Right cardiac atrium (tissue), 5 donors: ENCODE data around the gene SEC63. TPM values are rescaled to one million over a fixed set of nuclear protein-coding genes. Genes with fewer than 3 reads are reported as not detected.
"Not testable (repeated sequence)": the region's sequence is repeated elsewhere in the genome, so short reads cannot be mapped to it uniquely, and the experiment has no call there.

Source experiments
- ATAC-seq, 2 donors: fragments of 200-7000 bp; cut with Tn5 transposase; one replicate each; pipeline versions ENCODE4 v1.8.0 to v1.9.1; 2020; ENCODE audit warnings: moderate library complexity in 2 of 2, mild to moderate bottlenecking in 1 of 2
- DNase-seq, 3 donors: peaks; one replicate each; pipeline ENCODE4 v3.0.0-alpha.2; 2020
- H3K27ac ChIP-seq: one replicate; pipeline ENCODE4 v1.5.1; 2013; ENCODE audit warnings: mild to moderate bottlenecking, low read length, control low read depth, moderate library complexity
- H3K27me3 ChIP-seq: one replicate; pipeline ENCODE4 v1.6.1; 2013; ENCODE audit not compliant: control insufficient read depth, insufficient read depth
- H3K4me1 ChIP-seq: one replicate; pipeline ENCODE4 v1.6.1; 2013; ENCODE audit warnings: low read length; ENCODE audit not compliant: control insufficient read depth, insufficient read depth
- H3K4me3 ChIP-seq: one replicate; pipeline ENCODE4 v1.5.1; 2013; ENCODE audit warnings: low read length, control low read depth
- H3K9me3 ChIP-seq: one replicate; pipeline ENCODE4 v1.6.1; 2013; ENCODE audit warnings: low read length; ENCODE audit not compliant: control insufficient read depth
- WGBS: extraction: QIAGEN DNeasy Blood & Tissue Kit; methylation state at CpG from one replicate; pipeline ENCODE4 v1.1.7; 2013; 5-methylcytosine and 5-hydroxymethylcytosine counted together
- intact Hi-C, 4 donors: fragments of 100-400 bp; cut with DNase I; formaldehyde crosslinking; loops; one replicate each; pipeline versions ENCODE4 v1.11.0 to v1.14.0; 2022 to 2023
- polyA plus RNA-seq: library from polyadenylated mRNA; stranded (reverse); fragments of 200-250 nt; gene quantifications from one replicate; pipeline ENCODE4 v1.2.3, GENCODE V29; 2013
- total RNA-seq, 4 donors: library from RNA; stranded (reverse); fragmentation: NEBNext Ultra II Directional; extraction: Animal tissue kit (Norgen Biotek cat#: 25700); gene quantifications; one replicate each; pipeline ENCODE4 v1.2.1, GENCODE V29; 2021
- donor health status: healthy with polysubstance abuse.
- donor health status: DM: no; HTN: yes; CAD: no.
- donor health status: DM: no; HTN: no; CAD: no.
- donor health status: DM: no; HTN: yes; CAD: no; lungs with severe emphysema.
- donor health status: DM: yes; HTN: yes; CAD: no.

The SEC63 gene
- total and polyA plus RNA-seq, 5 donors, result 30.6 to 100 (median 78.3) TPM

- no peaks in the 10 kb centered on the region for H3K4me1 ChIP-seq
- WGBS, result 77% methylated on average over 4 of the region's 4 CpGs
- no peaks in the 10 kb centered on the region for H3K9me3 ChIP-seq
- no peak for DNase-seq
- no peaks in the 10 kb centered on the region for H3K27me3 ChIP-seq
- no peak overlapping the region for H3K4me3 ChIP-seq
- ATAC-seq, result no peak
- no peak overlapping the region for H3K27ac ChIP-seq
- intact Hi-C loops, result no loop called here
Measured at GRCh38 chr6:107871016-107871415, 87.0 kb downstream of the SEC63 start.

GRCh38 chr6:107870381-107870780, 87.6 kb downstream of the SEC63 start:
- ATAC-seq (no peak), DNase-seq (no peak)
- no peaks in the 10 kb centered on the region for H3K4me1 ChIP-seq
- H3K27ac ChIP-seq, result no peak overlapping the region
- H3K27me3 ChIP-seq, result no peaks in the 10 kb centered on the region
- intact Hi-C loops, result no loop called here
- no peaks in the 10 kb centered on the region for H3K9me3 ChIP-seq
- 45% methylated on average over 1 of the region's 1 CpG for WGBS
- no peak overlapping the region for H3K4me3 ChIP-seq

- no peaks in the 10 kb centered on the region for H3K27me3 ChIP-seq
- H3K9me3 ChIP-seq, result no peaks in the 10 kb centered on the region
- H3K4me3 ChIP-seq, result no peak overlapping the region
- WGBS, result 0% methylated on average over 1 of the region's 1 CpG
- DNase-seq, result no peak
- no peak overlapping the region for H3K27ac ChIP-seq
- no peak for ATAC-seq
- intact Hi-C loops, result no loop called here
- H3K4me1 ChIP-seq, result no peaks in the 10 kb centered on the region
Measured at GRCh38 chr6:107869871-107870270, 88.1 kb downstream of the SEC63 start.

- intact Hi-C loops, result no loop called here
- no peak for ATAC-seq
- H3K27me3 ChIP-seq, result no peaks in the 10 kb centered on the region
- H3K9me3 ChIP-seq, result no peaks in the 10 kb centered on the region
- H3K27ac ChIP-seq, result no peak overlapping the region
- no peak for DNase-seq
- no peak overlapping the region for H3K4me3 ChIP-seq
- no peaks in the 10 kb centered on the region for H3K4me1 ChIP-seq
- 57% methylated on average over 3 of the region's 3 CpGs for whole genome bisulfite sequencing
Measured at GRCh38 chr6:107868867-107869611, 89.0 kb downstream of the SEC63 start.

- ATAC-seq (peak in 1 of 2 donors; percentile 28), DNase-seq (no peak)
- 29% methylated on average over 4 of the region's 4 CpGs for WGBS
- intact Hi-C loops, result no loop called here
- Histone ChIP-seq H3K27me3 (no peaks in the 10 kb centered on the region), H3K9me3 (no peaks in the 10 kb centered on the region), H3K4me3 (no peak overlapping the region), H3K4me1 (no peaks in the 10 kb centered on the region), H3K27ac (no peak overlapping the region)
Measured at GRCh38 chr6:107867302-107867615, 90.7 kb downstream of the SEC63 start.

- DNase-seq, result no peak
- Histone ChIP-seq H3K4me3 (no peak overlapping the region), H3K9me3 (no peaks in the 10 kb centered on the region), H3K27me3 (no peaks in the 10 kb centered on the region), H3K4me1 (no peaks in the 10 kb centered on the region), H3K27ac (no peak overlapping the region)
- WGBS, result 52% methylated on average over 11 of the region's 11 CpGs
- intact Hi-C loops, result no loop called here
- no peak for ATAC-seq
Measured at GRCh38 chr6:107866606-107867301, 91.3 kb downstream of the SEC63 start.

- 70% methylated on average over 5 of the region's 5 CpGs for WGBS
- Histone ChIP-seq H3K9me3 (no peaks in the 10 kb centered on the region), H3K4me1 (no peaks in the 10 kb centered on the region), H3K27me3 (no peaks in the 10 kb centered on the region), H3K27ac (no peak overlapping the region), H3K4me3 (no peak overlapping the region)
- intact Hi-C loops, result no loop called here
- no peak for ATAC-seq
- no peak for DNase-seq
Measured at GRCh38 chr6:107864226-107865127, 93.5 kb downstream of the SEC63 start.

- intact Hi-C loops, result no loop called here
- Histone ChIP-seq H3K4me1 (no peaks in the 10 kb centered on the region), H3K9me3 (no peaks in the 10 kb centered on the region), H3K4me3 (no peak overlapping the region), H3K27me3 (no peaks in the 10 kb centered on the region), H3K27ac (no peak overlapping the region)
- ATAC-seq, result no peak
- no peak for DNase-seq
Measured at GRCh38 chr6:107862383-107862782, 95.6 kb downstream of the SEC63 start.

- ATAC-seq, H3K27ac ChIP-seq, H3K4me1 ChIP-seq, H3K4me3 ChIP-seq, DNase-seq, intact Hi-C loops, H3K27me3 ChIP-seq, H3K9me3 ChIP-seq: not testable (repeated sequence)
- WGBS, result 95% methylated on average over 4 of the region's 4 CpGs
Measured at GRCh38 chr6:107860963-107861362, 97.0 kb downstream of the SEC63 start.

GRCh38 chr6:107860144-107860543, 97.9 kb downstream of the SEC63 start:
- H3K4me3 ChIP-seq, H3K9me3 ChIP-seq, H3K27me3 ChIP-seq, ATAC-seq, DNase-seq, H3K27ac ChIP-seq, H3K4me1 ChIP-seq, intact Hi-C loops: not testable (repeated sequence)
- 77% methylated on average over 18 of the region's 18 CpGs for WGBS

- Histone ChIP-seq H3K27ac (no peak overlapping the region), H3K4me3 (no peak overlapping the region), H3K4me1 (no peaks in the 10 kb centered on the region), H3K9me3 (no peaks in the 10 kb centered on the region), H3K27me3 (no peaks in the 10 kb centered on the region)
- 91% methylated on average over 3 of the region's 3 CpGs for WGBS
- DNase-seq (no peak), ATAC-seq (no peak)
- intact Hi-C loops, result no loop called here
Measured at GRCh38 chr6:107853230-107853629, 104.8 kb downstream of the SEC63 start.
